A549 (cell line): Measurements from ENCODE around the gene PLCB4. TPM values are rescaled to one million over a fixed set of nuclear protein-coding genes. Genes with fewer than 3 reads are reported as not detected.
A peak's percentile ranks its signal among the peaks of the same experiment; 100 is the strongest.

Experiments
- ATAC-seq, 2 experiments: fragments of 200-7000 bp in 1 of 2; fragments of >200 bp in 1 of 2; cut with Nextera tagmentation in 1 of 2; cut with Tn5 transposase in 1 of 2; 3 replicates each; pipeline versions ENCODE4 v1.8.0 to v1.9.1; 2018 to 2020; ENCODE audit warnings: mild to moderate bottlenecking in 1 of 2, moderate library complexity in 1 of 2
- CTCF ChIA-PET: fragments of 300-600 bp; sonication (Branson Sonifier 250); formaldehyde crosslinking; extraction: SDS; loops from one replicate; lab custom pipeline; 2021; ENCODE audit warnings: antibody characterized with exemption, inconsistent platforms; lab: Yijun Ruan, JAX
- POLR2A ChIA-PET: fragments of 350-600 bp; formaldehyde crosslinking; extraction: SDS; loops from one replicate; lab custom pipeline; 2021; ENCODE audit warnings: antibody characterized with exemption, inconsistent platforms; lab: Yijun Ruan, JAX
- DNase-seq, 2 experiments: peaks; one replicate each; pipeline versions ENCODE4 v3.0.0 to v3.0.0-alpha.2; 2011 to 2016; ENCODE audit warnings: low read depth in 1 of 2, low spot score in 1 of 2
- FAIRE-seq: peaks from 2 replicates; lab custom pipeline; 2011; peaks lifted over from hg19 to GRCh38; lab: Jason Lieb, UNC
- H3K27ac ChIP-seq, 2 experiments: fragments of >200 bp; sonication (Bioruptor Twin); formaldehyde crosslinking; 3 replicates each; pipeline ENCODE4 v1.5.1; 2016 to 2017
- H3K4me1 ChIP-seq: fragments of >200 bp; sonication (Bioruptor Twin); formaldehyde crosslinking; 3 replicates; pipeline ENCODE4 v1.6.1; 2016
- H3K4me2 ChIP-seq: fragments of >200 bp; sonication (Bioruptor Twin); formaldehyde crosslinking; 3 replicates; pipeline ENCODE4 v1.6.1; 2016
- H3K4me3 ChIP-seq: fragments of >200 bp; sonication (Bioruptor Twin); formaldehyde crosslinking; 3 replicates; pipeline ENCODE4 v1.5.1; 2016
- H3K9me3 ChIP-seq: fragments of >200 bp; sonication (Bioruptor Twin); formaldehyde crosslinking; 3 replicates; pipeline ENCODE4 v1.6.1; 2016
- CBX2 ChIP-seq: fragments of 200-600 bp; sonication (generic); IDR thresholded peaks from 2 replicates; pipeline ENCODE4 v1.6.1; 2016; ENCODE audit warnings: low read depth, mild to moderate bottlenecking, borderline replicate concordance
- CEBPB ChIP-seq, 2 experiments: fragments of >200 bp in 1 of 2; sonication (Bioruptor Twin) in 1 of 2; formaldehyde crosslinking in 1 of 2; IDR thresholded peaks; 2 replicates each; pipeline ENCODE4 v1.6.1; 2012 to 2016
- CHD2 ChIP-seq: fragments of 150-350 bp; IDR thresholded peaks from 2 replicates; pipeline ENCODE4 v1.6.1; 2014; ENCODE audit warnings: low read length; ENCODE audit not compliant: partially characterized antibody
- ELK1 ChIP-seq: fragments of 150-350 bp; IDR thresholded peaks from 2 replicates; pipeline ENCODE4 v1.6.1; 2014; ENCODE audit warnings: low read depth, mild to moderate bottlenecking, low read length
- EP300 ChIP-seq, 2 experiments: fragments of >200 bp; sonication (Bioruptor Twin); formaldehyde crosslinking; IDR thresholded peaks; 2 replicates in 1 of 2; 3 replicates in 1 of 2; pipeline ENCODE4 v1.6.1; 2016 to 2017
- FOSB ChIP-seq: fragments of 250-450 bp; sonication (Bioruptor Pico); IDR thresholded peaks from 2 replicates; pipeline ENCODE4 v1.5.0; 2020; ENCODE audit warnings: mild to moderate bottlenecking, moderate library complexity
- HOXA7 ChIP-seq: fragments of 250-450 bp; sonication (Bioruptor Pico); IDR thresholded peaks from 2 replicates; pipeline ENCODE4 v1.5.0; 2020; ENCODE audit warnings: mild to moderate bottlenecking, moderate library complexity
- JUN ChIP-seq, 2 experiments: fragments of >200 bp; sonication (Bioruptor Twin); formaldehyde crosslinking; IDR thresholded peaks; 2 replicates in 1 of 2; 3 replicates in 1 of 2; pipeline ENCODE4 v1.6.1; 2016 to 2017
- KDM1A ChIP-seq: fragments of 200-600 bp; sonication (generic); IDR thresholded peaks from 2 replicates; pipeline ENCODE4 v1.6.1; 2016; ENCODE audit warnings: low read depth, mild to moderate bottlenecking
- MAFK ChIP-seq: fragments of 450-650 bp; IDR thresholded peaks from 2 replicates; pipeline ENCODE4 v1.6.1; 2014; ENCODE audit not compliant: partially characterized antibody
- MYC ChIP-seq: IDR thresholded peaks from 2 replicates; pipeline ENCODE4 v1.6.1; 2012; ENCODE audit warnings: mild to moderate bottlenecking, inconsistent platforms, low read length, improper control_type of control experiment, borderline replicate concordance
- NFE2L2 ChIP-seq: fragments of 150-350 bp; conservative IDR thresholded peaks from 2 replicates; pipeline ENCODE4 v1.6.1; 2014; ENCODE audit warnings: low read length
- NPAS2 ChIP-seq: fragments of 250-450 bp; sonication (Bioruptor Pico); IDR thresholded peaks from 2 replicates; pipeline ENCODE4 v1.8.0; 2022; ENCODE audit warnings: mild to moderate bottlenecking, moderate library complexity, borderline replicate concordance
- RCOR1 ChIP-seq: fragments of 150-350 bp; IDR thresholded peaks from 2 replicates; pipeline ENCODE4 v1.6.1; 2014; ENCODE audit warnings: antibody characterized with exemption, low read length, low read depth
- TFCP2L1 ChIP-seq: fragments of 250-450 bp; sonication (Bioruptor Pico); IDR thresholded peaks from 2 replicates; pipeline ENCODE4 v1.5.0; 2021; ENCODE audit warnings: mild to moderate bottlenecking
- ZC3H11A ChIP-seq: fragments of 450-650 bp; IDR thresholded peaks from 2 replicates; pipeline ENCODE4 v1.6.1; 2014; ENCODE audit warnings: antibody characterized with exemption, mild to moderate bottlenecking
- ZFP36 ChIP-seq: fragments of 450-650 bp; IDR thresholded peaks from 2 replicates; pipeline ENCODE4 v1.6.1; 2014; ENCODE audit warnings: borderline replicate concordance; ENCODE audit not compliant: partially characterized antibody
- WGBS: methylation state at CpG from one replicate; pipeline ENCODE4 v1.1.6; 2017; ENCODE audit errors: missing lambda C conversion rate; 5-methylcytosine and 5-hydroxymethylcytosine counted together
- polyA plus RNA-seq, 4 experiments: library from polyadenylated mRNA; depleted of rRNA in 3 of 4; stranded (reverse); fragments of >200 nt; fragmentation: RNase III in 1 of 4; extraction: RNeasy Plus Mini Kit Qiagen cat#74134 plus additional on column Dnase treatment in 1 of 4; gene quantifications; 2 replicates in 3 of 4; 3 replicates in 1 of 4; pipeline ENCODE4 v1.2.3, GENCODE V29; 2011 to 2017
- TF ChIP-seq, protein P1 (sequence below): IDR thresholded peaks from 2 replicates; pipeline ENCODE4 v1.6.1; 2012; ENCODE audit warnings: low read depth, borderline replicate concordance
- TF ChIP-seq, protein P2 (sequence below): fragments of >200 bp; sonication (Bioruptor Twin); formaldehyde crosslinking; IDR thresholded peaks from 3 replicates; pipeline ENCODE4 v1.5.1; 2016
- TF ChIP-seq, protein P3 (sequence below): IDR thresholded peaks from 2 replicates; pipeline ENCODE4 v1.6.1; 2012

Gene PLCB4
- polyA plus RNA-seq, 2 of the 4 experiments (the other 2 are of a cell fraction) = 17.1 to 32.1 TPM

DNA sequence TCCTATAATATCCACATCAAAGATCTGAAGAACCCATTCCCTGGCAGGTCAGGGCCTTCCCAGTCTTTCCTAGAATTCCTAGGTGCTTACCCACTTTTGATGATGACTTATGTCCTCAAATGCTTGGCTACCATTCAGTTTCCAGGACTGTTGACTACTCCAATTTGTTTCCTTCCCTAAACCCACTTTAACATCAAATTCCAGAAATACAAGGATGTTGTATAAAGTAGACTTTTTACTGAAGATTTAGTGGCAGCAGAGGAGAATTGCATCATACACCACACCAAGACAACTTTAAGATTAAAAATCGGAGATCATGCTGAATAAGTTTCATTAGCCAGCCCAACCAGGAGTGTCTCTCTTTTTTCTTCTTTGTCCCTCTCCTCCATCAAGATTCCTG is 242.2 kb downstream of the PLCB4 start:
- WGBS = 73% methylated on average over 1 of the region's 1 CpG
- Histone ChIP-seq H3K9me3 (no peaks in the 10 kb centered on the region), H3K27ac (peak overlapping the region; percentile 36 to 53; a peak in 4 of 6 replicates), H3K4me2 (peak overlapping the region; percentile 8; the same call in 1 of the 3 replicates), H3K4me1 (peaks cover 35% of the 10 kb centered on the region), H3K4me3 (no peak overlapping the region)
- ATAC-seq (no peak; a peak in 1 of 6 replicates), FAIRE-seq (no peak), DNase-seq (no peak)
- TF ChIP-seq CEBPB (IDR thresholded peaks at IDR 0.05) (peak in 1 of 2 experiments; percentile 46; a peak in 1 of 4 replicates), NFE2L2 (no peak), ZFP36 (no peak)
- CTCF ChIA-PET = interaction anchor here (1.0 kb wide), 1 partner anchor 8 kb away, joined by 3 read pairs; no protein-coding TSS in a partner anchor
- POLR2A ChIA-PET = no interaction called here

GRCh38 chr20:9319687-9320384 is 250.9 kb downstream of the PLCB4 start:
- CTCF ChIA-PET = interaction anchor here (0.6 to 1.9 kb wide), 6 partner anchors 10 to 466 kb away, joined by 3 to 11 read pairs (median 3); no protein-coding TSS in a partner anchor
- H3K9me3 ChIP-seq = no peaks in the 10 kb centered on the region
- FAIRE-seq (no peak), ATAC-seq (no peak), DNase-seq (no peak)
- TF ChIP-seq NPAS2 (CRISPR knock-in tag) (no peak), RCOR1 (no peak), JUN (IDR thresholded peaks at IDR 0.05) (no peak)
- TF ChIP-seq, protein P1, sequence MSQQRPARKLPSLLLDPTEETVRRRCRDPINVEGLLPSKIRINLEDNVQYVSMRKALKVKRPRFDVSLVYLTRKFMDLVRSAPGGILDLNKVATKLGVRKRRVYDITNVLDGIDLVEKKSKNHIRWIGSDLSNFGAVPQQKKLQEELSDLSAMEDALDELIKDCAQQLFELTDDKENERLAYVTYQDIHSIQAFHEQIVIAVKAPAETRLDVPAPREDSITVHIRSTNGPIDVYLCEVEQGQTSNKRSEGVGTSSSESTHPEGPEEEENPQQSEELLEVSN = no peak
- H3K27ac ChIP-seq = peak overlapping the region; percentile 29 to 35; a peak in 5 of 6 replicates
- no peak overlapping the region for H3K4me3 ChIP-seq
- peaks cover 10% of the 10 kb centered on the region for H3K4me1 ChIP-seq
- POLR2A ChIA-PET = no interaction called here
- peak overlapping the region; percentile 32; the same call in 2 of the 3 replicates for H3K4me2 ChIP-seq
- 75% methylated on average over 7 of the region's 7 CpGs for WGBS

GRCh38 chr20:9321007-9321406 is 252.1 kb downstream of the PLCB4 start:
- 89% methylated on average over 2 of the region's 2 CpGs for WGBS
- H3K27ac ChIP-seq = no peak overlapping the region; a peak in 1 of 6 replicates
- no peak overlapping the region for H3K4me2 ChIP-seq
- H3K9me3 ChIP-seq = no peaks in the 10 kb centered on the region
- no peak for ATAC-seq
- H3K4me3 ChIP-seq = no peak overlapping the region
- peaks cover 10% of the 10 kb centered on the region for H3K4me1 ChIP-seq
- CTCF ChIA-PET = interaction anchor here (0.9 to 1.9 kb wide), 5 partner anchors 9 to 468 kb away, joined by 3 to 11 read pairs (median 3); no protein-coding TSS in a partner anchor
- peak; percentile 23 for FAIRE-seq
- no peak for TF ChIP-seq CHD2
- TF ChIP-seq EP300 (IDR thresholded peaks at IDR 0.05) = 0 out of 5 replicates have a peak, but pooled peaks of 1 of the 2 experiments have one; percentile 1
- POLR2A ChIA-PET = no interaction called here
- DNase-seq = no peak

- CTCF ChIA-PET = interaction anchor here (1.0 to 1.1 kb wide), 3 partner anchors 8 to 469 kb away, joined by 3 to 4 read pairs (median 3); no protein-coding TSS in a partner anchor
- H3K27ac ChIP-seq = no peak overlapping the region
- H3K4me3 ChIP-seq = no peak overlapping the region
- H3K9me3 ChIP-seq = no peaks in the 10 kb centered on the region
- WGBS = 93% methylated on average over 1 of the region's 1 CpG
- no peak for DNase-seq
- no peak for ATAC-seq
- FAIRE-seq = peak; percentile 80
- TF ChIP-seq MAFK (no peak), TFCP2L1 (no peak), CBX2 (no peak), MYC (no peak), ELK1 (no peak), KDM1A (no peak), ZC3H11A (no peak), JUN (IDR thresholded peaks at IDR 0.05) (no peak), FOSB (CRISPR knock-in tag) (no peak), NPAS2 (CRISPR knock-in tag) (no peak), HOXA7 (no peak)
- TF ChIP-seq, protein P2, sequence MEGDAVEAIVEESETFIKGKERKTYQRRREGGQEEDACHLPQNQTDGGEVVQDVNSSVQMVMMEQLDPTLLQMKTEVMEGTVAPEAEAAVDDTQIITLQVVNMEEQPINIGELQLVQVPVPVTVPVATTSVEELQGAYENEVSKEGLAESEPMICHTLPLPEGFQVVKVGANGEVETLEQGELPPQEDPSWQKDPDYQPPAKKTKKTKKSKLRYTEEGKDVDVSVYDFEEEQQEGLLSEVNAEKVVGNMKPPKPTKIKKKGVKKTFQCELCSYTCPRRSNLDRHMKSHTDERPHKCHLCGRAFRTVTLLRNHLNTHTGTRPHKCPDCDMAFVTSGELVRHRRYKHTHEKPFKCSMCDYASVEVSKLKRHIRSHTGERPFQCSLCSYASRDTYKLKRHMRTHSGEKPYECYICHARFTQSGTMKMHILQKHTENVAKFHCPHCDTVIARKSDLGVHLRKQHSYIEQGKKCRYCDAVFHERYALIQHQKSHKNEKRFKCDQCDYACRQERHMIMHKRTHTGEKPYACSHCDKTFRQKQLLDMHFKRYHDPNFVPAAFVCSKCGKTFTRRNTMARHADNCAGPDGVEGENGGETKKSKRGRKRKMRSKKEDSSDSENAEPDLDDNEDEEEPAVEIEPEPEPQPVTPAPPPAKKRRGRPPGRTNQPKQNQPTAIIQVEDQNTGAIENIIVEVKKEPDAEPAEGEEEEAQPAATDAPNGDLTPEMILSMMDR = no peak
- TF ChIP-seq, protein P3, sequence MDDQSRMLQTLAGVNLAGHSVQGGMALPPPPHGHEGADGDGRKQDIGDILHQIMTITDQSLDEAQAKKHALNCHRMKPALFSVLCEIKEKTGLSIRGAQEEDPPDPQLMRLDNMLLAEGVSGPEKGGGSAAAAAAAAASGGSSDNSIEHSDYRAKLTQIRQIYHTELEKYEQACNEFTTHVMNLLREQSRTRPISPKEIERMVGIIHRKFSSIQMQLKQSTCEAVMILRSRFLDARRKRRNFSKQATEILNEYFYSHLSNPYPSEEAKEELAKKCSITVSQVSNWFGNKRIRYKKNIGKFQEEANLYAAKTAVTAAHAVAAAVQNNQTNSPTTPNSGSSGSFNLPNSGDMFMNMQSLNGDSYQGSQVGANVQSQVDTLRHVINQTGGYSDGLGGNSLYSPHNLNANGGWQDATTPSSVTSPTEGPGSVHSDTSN = no peak
- TF ChIP-seq, all 56 proteins: peak for 0
- Histone ChIP-seq H3K4me2 (no peak overlapping the region), H3K4me1 (peaks cover 10% of the 10 kb centered on the region)
- POLR2A ChIA-PET = no interaction called here
These were observed 253.8 kb downstream of the PLCB4 start for GRCh38 chr20:9322661-9323060.
